ES-I3 (cell line): ENCODE measurements around the gene TAF11.

Experiments
- H3K36me3 ChIP-seq: 2 replicates; pipeline ENCODE4 v1.6.1; 2013; ENCODE audit warnings: mild to moderate bottlenecking, low read length, control low read depth, moderate library complexity; ENCODE audit not compliant: insufficient read depth
- H3K4me1 ChIP-seq: 2 replicates; pipeline ENCODE4 v1.6.1; 2013; ENCODE audit warnings: mild to moderate bottlenecking, control low read depth, low read length; ENCODE audit not compliant: insufficient read depth
- H3K9ac ChIP-seq: 2 replicates; pipeline ENCODE4 v1.6.1; 2013; ENCODE audit warnings: low read depth, mild to moderate bottlenecking, low read length, moderate library complexity
- H3K9me3 ChIP-seq: 2 replicates; pipeline ENCODE4 v1.6.1; 2013; ENCODE audit warnings: mild to moderate bottlenecking, low read length, moderate library complexity; ENCODE audit not compliant: control insufficient read depth, insufficient read depth

The TAF11 gene

GRCh38 chr6:34834789-34835518 lies 52.9 kb downstream of the TAF11 start:
- peaks cover 5% of the 10 kb centered on the region; the same call in 1 of the 2 replicates for H3K36me3 ChIP-seq

GRCh38 chr6:34832942-34833341 lies 54.9 kb downstream of the TAF11 start:
- H3K36me3 ChIP-seq, result peaks cover 7% of the 10 kb centered on the region; the same call in 1 of the 2 replicates
- H3K9ac ChIP-seq, result no peak overlapping the region
- no peaks in the 10 kb centered on the region for H3K4me1 ChIP-seq
- no peaks in the 10 kb centered on the region for H3K9me3 ChIP-seq

More at GRCh38 chr6:34834789-34835518, 52.9 kb downstream of the TAF11 start:
- Histone ChIP-seq H3K4me1 (no peaks in the 10 kb centered on the region), H3K9ac (no peak overlapping the region), H3K9me3 (no peaks in the 10 kb centered on the region)

GRCh38 chr6:34829137-34829536 lies 58.7 kb downstream of the TAF11 start:
- H3K9ac ChIP-seq, result no peak overlapping the region
- H3K36me3 ChIP-seq, result peaks cover 6% of the 10 kb centered on the region; the same call in 1 of the 2 replicates
- no peaks in the 10 kb centered on the region for H3K4me1 ChIP-seq
- H3K9me3 ChIP-seq, result no peaks in the 10 kb centered on the region
